MV-4-11 (cell line): ENCODE data around the gene SLCO3A1.
"Not testable (repeated sequence)": the region's sequence is repeated elsewhere in the genome, so short reads cannot be mapped to it uniquely, and the experiment has no call there.

ENCODE experiments used
- DNase-seq: peaks from one replicate; lab custom pipeline; 2025; lab: John Stamatoyannopoulos, UW

SLCO3A1 gene

GRCh38 chr15:92070251-92070650 lies 216.7 kb downstream of the SLCO3A1 start:
- DNase-seq: not testable (repeated sequence)

- peak; percentile 56 for DNase-seq
These were observed 217.6 kb downstream of the SLCO3A1 start for GRCh38 chr15:92071045-92071634.

- peak; percentile 37 for DNase-seq
These were observed 219.7 kb downstream of the SLCO3A1 start for GRCh38 chr15:92073044-92073785.

GRCh38 chr15:92074101-92074500 lies 220.6 kb downstream of the SLCO3A1 start:
- peak; percentile 37 for DNase-seq

GRCh38 chr15:92074646-92075045 lies 221.1 kb downstream of the SLCO3A1 start:
- no peak for DNase-seq

GRCh38 chr15:92075764-92076163 lies 222.3 kb downstream of the SLCO3A1 start:
- no peak for DNase-seq

GRCh38 chr15:92076541-92076940 lies 223.0 kb downstream of the SLCO3A1 start:
- DNase-seq: no peak

GRCh38 chr15:92077353-92078085 lies 224.0 kb downstream of the SLCO3A1 start:
- DNase-seq: peak; percentile 45

GRCh38 chr15:92078270-92078669 lies 224.8 kb downstream of the SLCO3A1 start:
- no peak for DNase-seq

GRCh38 chr15:92079047-92079446 lies 225.5 kb downstream of the SLCO3A1 start:
- DNase-seq: peak; percentile 10

GRCh38 chr15:92079647-92080255 lies 226.2 kb downstream of the SLCO3A1 start:
- no peak for DNase-seq

GRCh38 chr15:92082006-92082843 lies 228.7 kb downstream of the SLCO3A1 start:
- DNase-seq: peak; percentile 65

GRCh38 chr15:92083190-92083589 lies 229.7 kb downstream of the SLCO3A1 start:
- no peak for DNase-seq

GRCh38 chr15:92087211-92087610 lies 233.7 kb downstream of the SLCO3A1 start:
- DNase-seq: no peak

- DNase-seq: no peak
These were observed 237.7 kb downstream of the SLCO3A1 start for GRCh38 chr15:92091155-92091734.

GRCh38 chr15:92092289-92093105 lies 239.0 kb downstream of the SLCO3A1 start:
- DNase-seq: peak; percentile 22

GRCh38 chr15:92095693-92096092 lies 242.2 kb downstream of the SLCO3A1 start:
- DNase-seq: peak; percentile 77

GRCh38 chr15:92097474-92098178 lies 244.1 kb downstream of the SLCO3A1 start:
- peak; percentile 54 for DNase-seq

GRCh38 chr15:92098869-92099268 lies 245.4 kb downstream of the SLCO3A1 start:
- DNase-seq: no peak

GRCh38 chr15:92100301-92100700 lies 246.8 kb downstream of the SLCO3A1 start:
- no peak for DNase-seq
